WTC11 (cell line): ENCODE measurements around the gene UAP1L1. TPM values are rescaled to one million over a fixed set of nuclear protein-coding genes. Genes with fewer than 3 reads are reported as not detected.

ENCODE experiments used
- ATAC-seq: fragments of 200-7000 bp; cut with Tn5 transposase; 2 replicates; pipeline ENCODE4 v1.10.0; 2021; ENCODE audit warnings: mild to moderate bottlenecking, moderate library complexity
- CTCF ChIA-PET: fragments of 300-600 bp; sonication (Branson Sonifier 250); formaldehyde crosslinking; loops from one replicate; lab custom pipeline; 2021; ENCODE audit warnings: antibody characterized with exemption; lab: Charles Lee
- POLR2A ChIA-PET: fragments of 350-600 bp; sonication (Branson Sonifier 250); formaldehyde crosslinking; loops from one replicate; lab custom pipeline; 2021; ENCODE audit warnings: antibody characterized with exemption; lab: Charles Lee
- DNase-seq: peaks from one replicate; pipeline ENCODE4 v3.0.0; 2021; ENCODE audit warnings: low spot score
- H3K27ac Mint-ChIP-seq: 2 replicates; pipeline ENCODE4 v1.8.0; 2021; ENCODE audit warnings: mixed read lengths
- H3K27me3 Mint-ChIP-seq: 2 replicates; pipeline ENCODE4 v1.8.0; 2021; ENCODE audit warnings: low read depth, mild to moderate bottlenecking, moderate library complexity, mixed read lengths
- H3K36me3 Mint-ChIP-seq: 2 replicates; pipeline ENCODE4 v1.8.0; 2021; ENCODE audit warnings: mixed read lengths
- H3K4me1 Mint-ChIP-seq: 2 replicates; pipeline ENCODE4 v1.8.0; 2022; ENCODE audit warnings: mixed read lengths
- H3K4me3 Mint-ChIP-seq: 2 replicates; pipeline ENCODE4 v1.8.0; 2021; ENCODE audit warnings: mild to moderate bottlenecking, moderate library complexity, mixed read lengths
- H3K9me3 Mint-ChIP-seq: 2 replicates; pipeline ENCODE4 v1.8.0; 2021; ENCODE audit warnings: mixed read lengths
- ATF1 ChIP-seq: sonication (generic); formaldehyde crosslinking; IDR thresholded peaks from 2 replicates; pipeline ENCODE4 v1.8.1; 2023; ENCODE audit warnings: mild to moderate bottlenecking, moderate library complexity, missing genetic modification reagents
- CBFB ChIP-seq: sonication (generic); formaldehyde crosslinking; IDR thresholded peaks from 2 replicates; pipeline ENCODE4 v1.8.1; 2022; ENCODE audit warnings: mild to moderate bottlenecking, low read depth, missing genetic modification reagents
- ESRRA ChIP-seq: sonication (generic); formaldehyde crosslinking; IDR thresholded peaks from 2 replicates; pipeline ENCODE4 v1.8.1; 2022; ENCODE audit warnings: mild to moderate bottlenecking, missing genetic modification reagents, borderline replicate concordance
- FOXJ3 ChIP-seq: sonication (generic); formaldehyde crosslinking; IDR thresholded peaks from 2 replicates; pipeline ENCODE4 v1.9.0; 2021; ENCODE audit warnings: missing genetic modification reagents, mild to moderate bottlenecking, borderline replicate concordance
- GABPB1 ChIP-seq: sonication (generic); formaldehyde crosslinking; IDR thresholded peaks from 2 replicates; pipeline ENCODE4 v1.8.1; 2023; ENCODE audit warnings: mild to moderate bottlenecking, missing genetic modification reagents
- GRHL2 ChIP-seq: fragments of 250-450 bp; sonication (Bioruptor Pico); IDR thresholded peaks from 2 replicates; pipeline ENCODE4 v1.8.0; 2022; ENCODE audit warnings: mild to moderate bottlenecking, moderate library complexity; ENCODE audit not compliant: insufficient replicate concordance, severe bottlenecking
- NFATC4 ChIP-seq: fragments of 250-450 bp; sonication (Bioruptor Pico); IDR thresholded peaks from 2 replicates; pipeline ENCODE4 v1.9.0; 2021; ENCODE audit warnings: mild to moderate bottlenecking
- RELA ChIP-seq: sonication (generic); formaldehyde crosslinking; IDR thresholded peaks from 2 replicates; pipeline ENCODE4 v1.8.1; 2022; ENCODE audit warnings: missing genetic modification reagents, mild to moderate bottlenecking, borderline replicate concordance
- SMAD3 ChIP-seq: sonication (generic); formaldehyde crosslinking; IDR thresholded peaks from 2 replicates; pipeline ENCODE4 v1.8.0; 2022; ENCODE audit warnings: missing genetic modification reagents, mild to moderate bottlenecking, borderline replicate concordance
- ZMAT4 ChIP-seq: fragments of 250-450 bp; sonication (Bioruptor Pico); IDR thresholded peaks from 2 replicates; pipeline ENCODE4 v1.9.0; 2021; ENCODE audit warnings: mild to moderate bottlenecking
- ZNF121 ChIP-seq: sonication (generic); formaldehyde crosslinking; IDR thresholded peaks from 2 replicates; pipeline ENCODE4 v1.8.0; 2023; ENCODE audit warnings: missing genetic modification reagents
- ZNF138 ChIP-seq: sonication (generic); formaldehyde crosslinking; conservative IDR thresholded peaks from 2 replicates; pipeline ENCODE4 v1.8.1; 2022; ENCODE audit warnings: mild to moderate bottlenecking, moderate library complexity, missing genetic modification reagents
- ZNF416 ChIP-seq: fragments of 250-450 bp; sonication (Bioruptor Pico); IDR thresholded peaks from 2 replicates; pipeline ENCODE4 v1.9.0; 2021; ENCODE audit warnings: mild to moderate bottlenecking, inconsistent platforms
- ZNF423 ChIP-seq: fragments of 250-450 bp; sonication (Bioruptor Pico); IDR thresholded peaks from 2 replicates; pipeline ENCODE4 v2.1.2; 2022; ENCODE audit warnings: mild to moderate bottlenecking, moderate library complexity
- total RNA-seq: library from RNA; stranded (reverse); gene quantifications from 3 replicates; pipeline ENCODE4 v1.2.3, GENCODE V29; 2021
- TF ChIP-seq, protein P1 (sequence below): sonication (generic); formaldehyde crosslinking; conservative IDR thresholded peaks from 2 replicates; pipeline ENCODE4 v1.8.1; 2023; ENCODE audit warnings: mild to moderate bottlenecking, low read depth, missing genetic modification reagents, moderate library complexity
- TF ChIP-seq, protein P2 (sequence below): sonication (generic); formaldehyde crosslinking; IDR thresholded peaks from 2 replicates; pipeline ENCODE4 v1.8.1; 2022; ENCODE audit warnings: low read depth, missing genetic modification reagents, borderline replicate concordance
- TF ChIP-seq, protein P3 (sequence below): fragments of 250-450 bp; sonication (Bioruptor Pico); IDR thresholded peaks from 2 replicates; pipeline ENCODE4 v2.1.2; 2022; ENCODE audit warnings: mild to moderate bottlenecking, moderate library complexity
- TF ChIP-seq, protein P4 (sequence below): sonication (generic); formaldehyde crosslinking; IDR thresholded peaks from 2 replicates; pipeline ENCODE4 v1.8.0; 2023; ENCODE audit warnings: missing genetic modification reagents
- TF ChIP-seq, protein P5 (sequence below): sonication (generic); formaldehyde crosslinking; IDR thresholded peaks from 2 replicates; pipeline ENCODE4 v1.8.1; 2022; ENCODE audit warnings: mild to moderate bottlenecking, moderate library complexity, missing genetic modification reagents

Gene UAP1L1
- total RNA-seq, 1 experiment from 2014 or later, result 17.7 TPM

- TF ChIP-seq SMAD3 (CRISPR knock-in tag) (no peak), RELA (CRISPR knock-in tag) (no peak), ZNF121 (CRISPR knock-in tag) (no peak), ESRRA (CRISPR knock-in tag) (no peak), ZNF138 (CRISPR knock-in tag) (no peak), GRHL2 (CRISPR knock-in tag) (no peak), GABPB1 (CRISPR knock-in tag) (no peak), ZMAT4 (CRISPR knock-in tag) (no peak), CBFB (no peak)
- TF ChIP-seq, protein P1, sequence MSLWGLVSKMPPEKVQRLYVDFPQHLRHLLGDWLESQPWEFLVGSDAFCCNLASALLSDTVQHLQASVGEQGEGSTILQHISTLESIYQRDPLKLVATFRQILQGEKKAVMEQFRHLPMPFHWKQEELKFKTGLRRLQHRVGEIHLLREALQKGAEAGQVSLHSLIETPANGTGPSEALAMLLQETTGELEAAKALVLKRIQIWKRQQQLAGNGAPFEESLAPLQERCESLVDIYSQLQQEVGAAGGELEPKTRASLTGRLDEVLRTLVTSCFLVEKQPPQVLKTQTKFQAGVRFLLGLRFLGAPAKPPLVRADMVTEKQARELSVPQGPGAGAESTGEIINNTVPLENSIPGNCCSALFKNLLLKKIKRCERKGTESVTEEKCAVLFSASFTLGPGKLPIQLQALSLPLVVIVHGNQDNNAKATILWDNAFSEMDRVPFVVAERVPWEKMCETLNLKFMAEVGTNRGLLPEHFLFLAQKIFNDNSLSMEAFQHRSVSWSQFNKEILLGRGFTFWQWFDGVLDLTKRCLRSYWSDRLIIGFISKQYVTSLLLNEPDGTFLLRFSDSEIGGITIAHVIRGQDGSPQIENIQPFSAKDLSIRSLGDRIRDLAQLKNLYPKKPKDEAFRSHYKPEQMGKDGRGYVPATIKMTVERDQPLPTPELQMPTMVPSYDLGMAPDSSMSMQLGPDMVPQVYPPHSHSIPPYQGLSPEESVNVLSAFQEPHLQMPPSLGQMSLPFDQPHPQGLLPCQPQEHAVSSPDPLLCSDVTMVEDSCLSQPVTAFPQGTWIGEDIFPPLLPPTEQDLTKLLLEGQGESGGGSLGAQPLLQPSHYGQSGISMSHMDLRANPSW (CRISPR knock-in tag), result no peak
- TF ChIP-seq, all 79 proteins: peak for 0
Observed at GRCh38 chr9:137035507-137035834, 41.8 kb upstream of the UAP1L1 start (continued).

DNA sequence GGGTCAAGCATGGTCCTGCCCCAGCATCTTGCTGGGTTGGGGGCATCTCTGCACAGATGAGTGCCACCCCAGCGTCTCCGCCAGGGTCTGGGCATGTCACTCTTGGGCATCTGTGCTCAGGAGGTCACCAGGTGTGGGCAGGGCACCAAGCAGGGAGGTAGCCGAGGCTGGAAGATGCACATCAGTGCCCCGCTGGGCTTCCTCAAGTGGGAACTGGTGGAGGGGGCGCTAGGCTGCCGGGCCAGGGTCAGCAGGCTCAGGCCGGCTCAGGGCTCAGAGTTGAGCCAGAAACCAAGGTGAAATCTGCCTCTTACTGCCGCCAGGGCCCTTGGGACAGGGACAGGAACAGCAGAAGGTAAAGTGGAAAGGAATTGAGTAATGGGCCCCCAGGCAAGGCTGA is 41.4 kb upstream of the UAP1L1 start:
- ChIA-PET CTCF (interaction anchor here (0.6 to 4.9 kb wide), 78 partner anchors 8 to 387 kb away, joined by 3 to 151 read pairs (median 7); partner anchors contain the start of genes AJM1, C8G, CLIC3 and ENTPD2), POLR2A (interaction anchor here (0.8 to 1.0 kb wide), 2 partner anchors 88 to 188 kb away, joined by 4 read pairs; no protein-coding TSS in a partner anchor)
- no peak overlapping the region for H3K27ac Mint-ChIP-seq
- DNase-seq (no peak), ATAC-seq (no peak)
- no peaks in the 10 kb centered on the region for H3K4me1 Mint-ChIP-seq
- H3K36me3 Mint-ChIP-seq, result peaks cover 5% of the 10 kb centered on the region; the same call in 1 of the 2 replicates
- TF ChIP-seq NFATC4, result no peak
- TF ChIP-seq, protein P2, sequence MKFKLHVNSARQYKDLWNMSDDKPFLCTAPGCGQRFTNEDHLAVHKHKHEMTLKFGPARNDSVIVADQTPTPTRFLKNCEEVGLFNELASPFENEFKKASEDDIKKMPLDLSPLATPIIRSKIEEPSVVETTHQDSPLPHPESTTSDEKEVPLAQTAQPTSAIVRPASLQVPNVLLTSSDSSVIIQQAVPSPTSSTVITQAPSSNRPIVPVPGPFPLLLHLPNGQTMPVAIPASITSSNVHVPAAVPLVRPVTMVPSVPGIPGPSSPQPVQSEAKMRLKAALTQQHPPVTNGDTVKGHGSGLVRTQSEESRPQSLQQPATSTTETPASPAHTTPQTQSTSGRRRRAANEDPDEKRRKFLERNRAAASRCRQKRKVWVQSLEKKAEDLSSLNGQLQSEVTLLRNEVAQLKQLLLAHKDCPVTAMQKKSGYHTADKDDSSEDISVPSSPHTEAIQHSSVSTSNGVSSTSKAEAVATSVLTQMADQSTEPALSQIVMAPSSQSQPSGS (CRISPR knock-in tag), result no peak
- no peaks in the 10 kb centered on the region for H3K27me3 Mint-ChIP-seq
- H3K9me3 Mint-ChIP-seq, result no peaks in the 10 kb centered on the region
- no peak overlapping the region for H3K4me3 Mint-ChIP-seq

- ChIA-PET CTCF (interaction anchor here (0.8 to 4.9 kb wide), 6 partner anchors 8 to 200 kb away, joined by 3 to 117 read pairs (median 14); partner anchors contain the start of genes NPDC1, PTGDS and SSNA1), POLR2A (no interaction called here)
- no peaks in the 10 kb centered on the region for H3K4me1 Mint-ChIP-seq
- H3K27me3 Mint-ChIP-seq, result no peaks in the 10 kb centered on the region
- no peak for DNase-seq
- H3K36me3 Mint-ChIP-seq, result peaks cover 5% of the 10 kb centered on the region; the same call in 1 of the 2 replicates
- no peak for ATAC-seq
- H3K4me3 Mint-ChIP-seq, result no peak overlapping the region
- no peak for TF ChIP-seq ATF1 (CRISPR knock-in tag)
- TF ChIP-seq ZNF423 (CRISPR knock-in tag), result no peak
- TF ChIP-seq, protein P3, sequence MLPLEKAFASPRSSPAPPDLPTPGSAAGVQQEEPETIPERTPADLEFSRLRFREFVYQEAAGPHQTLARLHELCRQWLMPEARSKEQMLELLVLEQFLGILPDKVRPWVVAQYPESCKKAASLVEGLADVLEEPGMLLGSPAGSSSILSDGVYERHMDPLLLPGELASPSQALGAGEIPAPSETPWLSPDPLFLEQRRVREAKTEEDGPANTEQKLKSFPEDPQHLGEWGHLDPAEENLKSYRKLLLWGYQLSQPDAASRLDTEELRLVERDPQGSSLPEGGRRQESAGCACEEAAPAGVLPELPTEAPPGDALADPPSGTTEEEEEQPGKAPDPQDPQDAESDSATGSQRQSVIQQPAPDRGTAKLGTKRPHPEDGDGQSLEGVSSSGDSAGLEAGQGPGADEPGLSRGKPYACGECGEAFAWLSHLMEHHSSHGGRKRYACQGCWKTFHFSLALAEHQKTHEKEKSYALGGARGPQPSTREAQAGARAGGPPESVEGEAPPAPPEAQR (CRISPR knock-in tag), result no peak
- no peak for TF ChIP-seq ZNF138 (CRISPR knock-in tag)
- TF ChIP-seq, protein P4, sequence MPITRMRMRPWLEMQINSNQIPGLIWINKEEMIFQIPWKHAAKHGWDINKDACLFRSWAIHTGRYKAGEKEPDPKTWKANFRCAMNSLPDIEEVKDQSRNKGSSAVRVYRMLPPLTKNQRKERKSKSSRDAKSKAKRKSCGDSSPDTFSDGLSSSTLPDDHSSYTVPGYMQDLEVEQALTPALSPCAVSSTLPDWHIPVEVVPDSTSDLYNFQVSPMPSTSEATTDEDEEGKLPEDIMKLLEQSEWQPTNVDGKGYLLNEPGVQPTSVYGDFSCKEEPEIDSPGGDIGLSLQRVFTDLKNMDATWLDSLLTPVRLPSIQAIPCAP, result no peak
- TF ChIP-seq FOXJ3 (CRISPR knock-in tag), result no peak
- TF ChIP-seq, protein P5, sequence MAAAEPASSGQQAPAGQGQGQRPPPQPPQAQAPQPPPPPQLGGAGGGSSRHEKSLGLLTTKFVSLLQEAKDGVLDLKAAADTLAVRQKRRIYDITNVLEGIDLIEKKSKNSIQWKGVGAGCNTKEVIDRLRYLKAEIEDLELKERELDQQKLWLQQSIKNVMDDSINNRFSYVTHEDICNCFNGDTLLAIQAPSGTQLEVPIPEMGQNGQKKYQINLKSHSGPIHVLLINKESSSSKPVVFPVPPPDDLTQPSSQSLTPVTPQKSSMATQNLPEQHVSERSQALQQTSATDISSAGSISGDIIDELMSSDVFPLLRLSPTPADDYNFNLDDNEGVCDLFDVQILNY, result no peak
- no peak for TF ChIP-seq ZNF416 (CRISPR knock-in tag)
- no peaks in the 10 kb centered on the region for H3K9me3 Mint-ChIP-seq
- no peak overlapping the region for H3K27ac Mint-ChIP-seq
Observed at GRCh38 chr9:137037035-137037434, 40.3 kb upstream of the UAP1L1 start.
